ENCODE results near the gene LBX2.

Gene LBX2

GRCh38 chr2:74499267-74499939 lies at the start of gene LBX2:
TSS of gene LBX2 (minus strand) at chr2:74499603. CDS start at chr2:74499537, 66 bp downstream.
- DNase-seq = no peak

GRCh38 chr2:74548285-74548899 lies 49.0 kb upstream of the LBX2 start:
- DNase-seq = no peak

GRCh38 chr2:74546004-74546403 lies 46.6 kb upstream of the LBX2 start:
- no peak for DNase-seq

- DNase-seq = no peak
Observed at GRCh38 chr2:74544634-74545033, 45.2 kb upstream of the LBX2 start.

GRCh38 chr2:74542978-74543377 lies 43.6 kb upstream of the LBX2 start:
- no peak for DNase-seq

GRCh38 chr2:74540291-74540690 lies 40.9 kb upstream of the LBX2 start:
- DNase-seq = no peak

GRCh38 chr2:74538881-74539339 lies 39.5 kb upstream of the LBX2 start:
- no peak for DNase-seq

- DNase-seq = no peak
Observed at GRCh38 chr2:74537140-74537539, 37.7 kb upstream of the LBX2 start.

GRCh38 chr2:74536166-74536950 lies 37.0 kb upstream of the LBX2 start:
- DNase-seq = no peak

GRCh38 chr2:74535440-74535965 lies 36.1 kb upstream of the LBX2 start:
- no peak for DNase-seq

- no peak for DNase-seq
Observed at GRCh38 chr2:74534411-74534810, 35.0 kb upstream of the LBX2 start.

- DNase-seq = no peak
Observed at GRCh38 chr2:74533464-74533863, 34.1 kb upstream of the LBX2 start.

GRCh38 chr2:74532222-74532621 lies 32.8 kb upstream of the LBX2 start:
- no peak for DNase-seq

- DNase-seq = no peak
Observed at GRCh38 chr2:74531666-74532065, 32.3 kb upstream of the LBX2 start.

- DNase-seq = no peak
Observed at GRCh38 chr2:74530239-74531187, 31.1 kb upstream of the LBX2 start.

- DNase-seq = peak; percentile 99
Observed at GRCh38 chr2:74529357-74530238, 30.2 kb upstream of the LBX2 start, which contains the start of the genes AUP1 and HTRA2. TSS of gene AUP1 (minus strand) at chr2:74529706. CDS start at chr2:74529629, 77 bp downstream. TSS of gene HTRA2 (plus strand) at chr2:74529933. CDS start at chr2:74530007, 74 bp downstream.

- no peak for DNase-seq
Observed at GRCh38 chr2:74528600-74529356, 29.4 kb upstream of the LBX2 start.

GRCh38 chr2:74527741-74528140 lies 28.3 kb upstream of the LBX2 start:
- DNase-seq = no peak

GRCh38 chr2:74526649-74527230 lies 27.3 kb upstream of the LBX2 start:
- DNase-seq = no peak
